HFFc6 (cell line): Measurements from ENCODE around the gene TIAM2. TPM values are rescaled to one million over a fixed set of nuclear protein-coding genes. Genes with fewer than 3 reads are reported as not detected.

Source experiments
- DNase-seq: peaks from one replicate; pipeline ENCODE4 v3.0.0-alpha.2; 2018
- H3K27ac Mint-ChIP-seq: 2 replicates; pipeline ENCODE4 v1.8.0; 2020; ENCODE audit warnings: mild to moderate bottlenecking, mixed read lengths
- H3K27me3 Mint-ChIP-seq: 2 replicates; pipeline ENCODE4 v1.8.0; 2021; ENCODE audit warnings: mild to moderate bottlenecking, moderate library complexity, mixed read lengths; ENCODE audit not compliant: insufficient read depth
- H3K36me3 Mint-ChIP-seq: 2 replicates; pipeline ENCODE4 v1.8.0; 2021; ENCODE audit warnings: low read depth, mixed read lengths
- H3K4me1 Mint-ChIP-seq: 2 replicates; pipeline ENCODE4 v1.8.0; 2020; ENCODE audit warnings: low read depth, mixed read lengths
- H3K4me3 Mint-ChIP-seq: 2 replicates; pipeline ENCODE4 v1.8.0; 2020; ENCODE audit warnings: mild to moderate bottlenecking, moderate library complexity, mixed read lengths
- H3K9me3 Mint-ChIP-seq: 2 replicates; pipeline ENCODE4 v1.8.0; 2020; ENCODE audit warnings: mild to moderate bottlenecking, mixed read lengths
- total RNA-seq, 6 experiments: library from RNA; stranded (reverse); fragmentation: NEBNext Ultra II Directional; extraction: Animal tissue kit (Norgen Biotek cat#: 25700); gene quantifications; 2 replicates in 1 of 6; 3 replicates in 5 of 6; pipeline ENCODE4 v1.2.3, GENCODE V29; 2021
- TF ChIP-seq, protein P1 (sequence below): fragments of 200-600 bp; sonication (generic); IDR thresholded peaks from 2 replicates; pipeline ENCODE4 v1.5.0; 2021; ENCODE audit warnings: antibody characterized with exemption, mild to moderate bottlenecking

TIAM2 gene
- total RNA-seq, 6 experiments from 2014 or later, result 7.2 to 11.2 (median 9.4) TPM

DNA sequence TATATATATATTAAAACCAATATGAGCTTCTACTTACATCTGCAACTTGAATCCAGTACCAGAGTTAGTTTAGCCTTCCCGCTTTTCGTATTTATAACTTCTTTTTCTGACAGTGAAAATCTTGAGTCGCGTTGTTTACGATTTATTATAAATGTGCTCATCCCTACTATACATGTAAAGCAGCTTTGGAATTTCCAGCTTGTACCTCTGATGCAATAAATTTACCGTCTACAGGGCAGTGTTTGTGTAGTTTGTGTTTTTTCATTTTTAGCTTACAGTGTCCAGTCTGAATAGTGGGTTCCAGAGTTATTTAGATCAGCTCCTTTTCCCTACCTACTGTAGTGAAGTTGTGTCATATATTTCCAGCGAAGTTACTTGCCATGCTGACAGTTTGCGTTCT, 66.3 kb downstream of the TIAM2 start:
- Mint-ChIP-seq H3K27me3 (no peaks in the 10 kb centered on the region), H3K27ac (no peak overlapping the region), H3K36me3 (peaks cover 17% of the 10 kb centered on the region), H3K4me1 (peaks cover 32% of the 10 kb centered on the region), H3K4me3 (no peak overlapping the region), H3K9me3 (no peaks in the 10 kb centered on the region)
- TF ChIP-seq, protein P1, sequence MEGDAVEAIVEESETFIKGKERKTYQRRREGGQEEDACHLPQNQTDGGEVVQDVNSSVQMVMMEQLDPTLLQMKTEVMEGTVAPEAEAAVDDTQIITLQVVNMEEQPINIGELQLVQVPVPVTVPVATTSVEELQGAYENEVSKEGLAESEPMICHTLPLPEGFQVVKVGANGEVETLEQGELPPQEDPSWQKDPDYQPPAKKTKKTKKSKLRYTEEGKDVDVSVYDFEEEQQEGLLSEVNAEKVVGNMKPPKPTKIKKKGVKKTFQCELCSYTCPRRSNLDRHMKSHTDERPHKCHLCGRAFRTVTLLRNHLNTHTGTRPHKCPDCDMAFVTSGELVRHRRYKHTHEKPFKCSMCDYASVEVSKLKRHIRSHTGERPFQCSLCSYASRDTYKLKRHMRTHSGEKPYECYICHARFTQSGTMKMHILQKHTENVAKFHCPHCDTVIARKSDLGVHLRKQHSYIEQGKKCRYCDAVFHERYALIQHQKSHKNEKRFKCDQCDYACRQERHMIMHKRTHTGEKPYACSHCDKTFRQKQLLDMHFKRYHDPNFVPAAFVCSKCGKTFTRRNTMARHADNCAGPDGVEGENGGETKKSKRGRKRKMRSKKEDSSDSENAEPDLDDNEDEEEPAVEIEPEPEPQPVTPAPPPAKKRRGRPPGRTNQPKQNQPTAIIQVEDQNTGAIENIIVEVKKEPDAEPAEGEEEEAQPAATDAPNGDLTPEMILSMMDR, result no peak
- DNase-seq, result no peak

DNA sequence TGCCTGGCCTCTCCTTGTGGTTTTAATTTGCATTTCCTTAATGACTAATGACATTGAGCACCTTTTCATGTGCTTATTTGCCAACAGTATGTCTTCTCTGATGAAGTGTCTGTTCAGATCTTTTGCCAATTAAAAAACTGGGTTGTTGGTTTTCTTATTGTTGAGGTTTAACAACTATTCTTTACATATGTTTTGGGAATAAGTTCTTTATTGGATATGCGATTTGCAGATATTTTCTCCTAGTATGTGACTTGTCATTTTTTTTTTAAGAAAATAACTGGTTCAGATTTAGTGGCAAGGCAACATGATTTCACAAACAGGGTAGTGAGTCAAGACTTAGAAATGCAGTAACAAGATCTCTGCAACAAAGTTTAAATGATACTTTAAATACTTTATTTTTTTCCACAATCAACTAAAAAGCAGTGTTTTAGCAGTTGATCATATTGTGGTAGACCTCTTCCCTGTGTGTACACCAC, 67.8 kb downstream of the TIAM2 start:
- DNase-seq, result peak; percentile 81
- Mint-ChIP-seq H3K9me3 (no peaks in the 10 kb centered on the region), H3K27ac (peak overlapping the region; percentile 72), H3K27me3 (peaks cover 1% of the 10 kb centered on the region; the same call in 1 of the 2 replicates), H3K36me3 (peaks cover 17% of the 10 kb centered on the region), H3K4me1 (peaks cover 48% of the 10 kb centered on the region), H3K4me3 (peak overlapping the region; percentile 25)
- TF ChIP-seq, protein P1, result no peak

DNA sequence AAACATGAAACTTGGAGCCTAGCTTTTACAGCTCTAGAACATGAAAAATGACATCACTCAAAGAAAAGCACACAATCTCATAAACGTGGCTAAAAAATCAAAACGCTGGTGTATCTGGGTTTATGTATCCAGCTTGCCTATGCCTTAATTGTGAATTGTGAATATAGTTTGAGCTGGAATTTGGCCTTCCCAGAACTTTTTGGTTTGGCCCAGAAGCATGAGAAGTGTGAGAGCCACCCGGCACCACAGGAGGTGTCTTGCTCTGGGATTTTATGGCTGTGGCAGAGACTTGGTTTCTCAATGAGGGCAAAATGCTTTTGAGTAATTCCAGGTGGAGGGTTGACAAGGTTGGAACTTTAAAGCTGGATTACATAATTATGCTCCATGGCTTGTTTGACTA, 69.2 kb downstream of the TIAM2 start:
- Mint-ChIP-seq H3K4me3 (no peak overlapping the region), H3K9me3 (no peaks in the 10 kb centered on the region), H3K4me1 (peaks cover 52% of the 10 kb centered on the region), H3K36me3 (peaks cover 17% of the 10 kb centered on the region), H3K27ac (no peak overlapping the region), H3K27me3 (peaks cover 1% of the 10 kb centered on the region; the same call in 1 of the 2 replicates)
- TF ChIP-seq, protein P1, result no peak
- no peak for DNase-seq

DNA sequence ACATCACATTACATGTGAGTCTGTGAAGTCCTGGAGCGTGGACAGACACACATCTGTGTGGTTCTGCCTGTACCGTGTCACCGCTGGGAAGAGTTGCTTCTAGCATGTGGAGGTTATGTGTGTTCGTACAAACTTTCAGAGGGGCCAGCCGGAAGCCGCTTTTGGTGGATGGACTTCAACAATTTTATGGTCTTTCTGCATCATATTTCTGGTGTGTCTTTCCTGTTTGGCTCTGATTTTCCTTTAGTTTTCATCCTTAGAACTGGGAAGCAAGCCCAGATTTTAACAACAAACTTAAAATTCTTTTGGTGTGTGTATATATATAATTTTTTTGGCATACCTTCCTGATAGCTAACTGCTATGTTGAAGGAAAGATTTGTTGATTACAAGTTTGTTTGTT, 71.2 kb downstream of the TIAM2 start:
- TF ChIP-seq, protein P1, result no peak
- Mint-ChIP-seq H3K27ac (peak overlapping the region; percentile 82), H3K4me3 (peak overlapping the region; percentile 31), H3K36me3 (peaks cover 13% of the 10 kb centered on the region), H3K4me1 (peaks cover 52% of the 10 kb centered on the region), H3K9me3 (no peaks in the 10 kb centered on the region), H3K27me3 (peaks cover 1% of the 10 kb centered on the region; the same call in 1 of the 2 replicates)
- peak; percentile 42 for DNase-seq

DNA sequence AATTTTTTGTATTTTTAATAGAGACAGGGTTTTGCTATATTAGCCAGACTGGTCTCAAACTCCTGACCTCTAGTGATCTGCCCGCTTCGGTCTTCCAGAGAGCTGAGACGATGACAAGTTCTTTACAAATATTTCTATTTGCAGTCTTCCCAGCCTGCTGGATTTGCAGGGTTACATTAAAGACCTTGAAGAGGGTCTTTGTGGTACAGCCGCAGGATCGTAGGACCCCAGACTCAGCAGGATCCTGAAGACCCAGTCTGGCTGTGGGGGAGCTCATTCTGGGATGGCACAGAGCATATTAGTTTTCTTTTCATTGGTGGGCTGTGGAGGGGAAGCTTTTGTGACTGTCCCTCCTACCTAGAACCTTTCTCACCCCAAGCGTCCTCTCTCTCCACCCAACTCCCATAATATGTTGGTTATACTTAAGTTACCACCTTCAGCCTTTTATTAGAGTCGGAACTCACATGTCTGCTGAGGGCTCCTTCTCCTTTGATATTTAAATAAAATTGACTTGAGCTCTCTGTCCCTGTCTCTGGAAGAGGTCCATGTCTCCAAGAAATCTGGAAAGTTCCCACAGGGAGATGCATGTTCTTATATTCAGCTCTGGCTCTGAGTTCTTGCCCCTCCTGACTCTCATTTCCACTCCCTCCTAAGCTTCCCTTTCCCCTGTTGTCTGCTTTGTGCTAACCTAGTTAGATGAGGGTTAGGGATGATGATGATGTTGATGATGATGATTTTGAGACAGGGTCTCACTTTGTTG, 72.0 kb downstream of the TIAM2 start:
- Mint-ChIP-seq H3K9me3 (no peaks in the 10 kb centered on the region), H3K27me3 (peaks cover 1% of the 10 kb centered on the region; the same call in 1 of the 2 replicates), H3K36me3 (peaks cover 10% of the 10 kb centered on the region; the same call in 1 of the 2 replicates), H3K4me3 (peak overlapping the region; percentile 36; the same call in 1 of the 2 replicates), H3K27ac (peak overlapping the region; percentile 82), H3K4me1 (peaks cover 52% of the 10 kb centered on the region)
- no peak for DNase-seq
- TF ChIP-seq, protein P1, result no peak
